ENCODE measurements around the gene CCNJL.
"Not testable (repeated sequence)": the region's sequence is repeated elsewhere in the genome, so short reads cannot be mapped to it uniquely, and the experiment has no call there.

The CCNJL gene

GRCh38 chr5:160312134-160312959 lies at the start of gene CCNJL:
CCNJL (minus strand) TSS chr5:160312564; CDS start chr5:160311923, 641 bp downstream.
- DNase-seq: peak; percentile 79

- DNase-seq: no peak
Measured at GRCh38 chr5:160361624-160362228, 49.4 kb upstream of the CCNJL start.

GRCh38 chr5:160360310-160360709 lies 47.9 kb upstream of the CCNJL start:
- DNase-seq: no peak

GRCh38 chr5:160359816-160360215 lies 47.5 kb upstream of the CCNJL start:
- DNase-seq: no peak

- DNase-seq: no peak
Measured at GRCh38 chr5:160359242-160359641, 46.9 kb upstream of the CCNJL start.

- DNase-seq: no peak
Measured at GRCh38 chr5:160357861-160358411, 45.6 kb upstream of the CCNJL start.

GRCh38 chr5:160357394-160357793 lies 45.0 kb upstream of the CCNJL start:
- DNase-seq: no peak

- DNase-seq: no peak
Measured at GRCh38 chr5:160356550-160357347, 44.4 kb upstream of the CCNJL start.

- no peak for DNase-seq
Measured at GRCh38 chr5:160354666-160355065, 42.3 kb upstream of the CCNJL start.

- DNase-seq: no peak
Measured at GRCh38 chr5:160353379-160353778, 41.0 kb upstream of the CCNJL start.

- DNase-seq: no peak
Measured at GRCh38 chr5:160352308-160352707, 39.9 kb upstream of the CCNJL start.

- DNase-seq: no peak
Measured at GRCh38 chr5:160349935-160350303, 37.6 kb upstream of the CCNJL start.

- no peak for DNase-seq
Measured at GRCh38 chr5:160349249-160349934, 37.0 kb upstream of the CCNJL start.

- DNase-seq: no peak
Measured at GRCh38 chr5:160348080-160348479, 35.7 kb upstream of the CCNJL start.

- DNase-seq: no peak
Measured at GRCh38 chr5:160347448-160347847, 35.1 kb upstream of the CCNJL start.

GRCh38 chr5:160342413-160342941 lies 30.1 kb upstream of the CCNJL start:
- no peak for DNase-seq

GRCh38 chr5:160341309-160341870 lies 29.0 kb upstream of the CCNJL start:
- no peak for DNase-seq

- DNase-seq: peak; percentile 48
Measured at GRCh38 chr5:160340513-160340912, 28.1 kb upstream of the CCNJL start.

- no peak for DNase-seq
Measured at GRCh38 chr5:160339406-160340130, 27.2 kb upstream of the CCNJL start.

GRCh38 chr5:160334716-160335115 lies 22.4 kb upstream of the CCNJL start:
- not testable (repeated sequence) for DNase-seq

- DNase-seq: no peak
Measured at GRCh38 chr5:160333721-160334120, 21.4 kb upstream of the CCNJL start.

All from NCI-H146 (cell line).